Erythroblast (primary cell): ENCODE data around the gene NTRK2.

Experiments used
- GATA1 ChIP-seq: IDR thresholded peaks from 2 replicates; pipeline ENCODE4 v1.6.1; 2011; ENCODE audit warnings: low read depth, mild to moderate bottlenecking, control low read depth, low read length, moderate library complexity
- POLR2A ChIP-seq: IDR thresholded peaks from 2 replicates; pipeline ENCODE4 v1.6.1; 2011; ENCODE audit warnings: mild to moderate bottlenecking, low read length

DNA sequence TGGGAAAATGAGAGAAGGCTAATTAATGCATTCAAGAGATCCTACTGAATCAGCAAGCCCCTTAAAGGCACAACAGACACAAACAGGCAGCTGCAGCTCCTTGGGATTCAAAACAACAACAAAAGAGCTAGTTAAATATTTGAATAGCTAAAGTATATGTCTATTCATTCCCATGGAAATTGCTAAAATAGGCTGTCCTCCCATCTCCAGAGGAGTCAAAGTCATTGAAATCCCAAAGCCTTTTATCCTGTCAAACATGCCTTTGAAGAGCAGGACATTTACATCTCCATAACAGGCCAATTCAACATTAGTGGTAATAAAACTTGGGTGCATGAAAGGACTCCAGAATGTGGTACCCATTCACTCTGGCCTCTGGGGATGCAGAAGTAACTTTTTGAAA is 177.4 kb downstream of the NTRK2 start:
- no peak for TF ChIP-seq GATA1
- TF ChIP-seq POLR2A, result no peak
